Raji (cell line): ENCODE data around the gene MAL.

Experiments used
- POLR2A ChIP-seq: IDR thresholded peaks from 2 replicates; pipeline ENCODE4 v1.6.1; 2011; ENCODE audit warnings: low read depth, low read length, control low read depth; ENCODE audit not compliant: insufficient read depth

Gene MAL

GRCh38 chr2:95007031-95007609 lies 18.4 kb upstream of the MAL start:
- no peak for TF ChIP-seq POLR2A

DNA sequence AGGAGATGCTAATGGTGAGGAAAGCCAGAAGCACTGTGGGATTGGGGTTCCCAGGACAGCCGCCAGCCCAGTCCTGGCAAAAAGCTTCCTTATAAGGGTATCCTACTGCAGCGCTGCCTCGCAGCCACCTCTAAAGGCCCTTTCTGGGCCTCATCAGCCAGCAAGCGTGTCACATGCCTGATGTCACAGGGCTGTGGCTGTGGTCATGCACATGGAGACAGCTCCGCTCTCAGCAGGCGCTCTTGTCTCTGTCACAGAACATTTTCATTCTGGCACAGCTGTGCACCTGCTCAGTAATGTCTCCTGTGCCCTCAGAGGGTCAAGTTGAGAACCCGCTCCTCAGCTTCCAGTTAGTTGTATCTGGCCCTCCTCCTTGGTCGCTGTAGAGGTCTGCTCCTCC lies 17.7 kb upstream of the MAL start:
- no peak for TF ChIP-seq POLR2A

DNA sequence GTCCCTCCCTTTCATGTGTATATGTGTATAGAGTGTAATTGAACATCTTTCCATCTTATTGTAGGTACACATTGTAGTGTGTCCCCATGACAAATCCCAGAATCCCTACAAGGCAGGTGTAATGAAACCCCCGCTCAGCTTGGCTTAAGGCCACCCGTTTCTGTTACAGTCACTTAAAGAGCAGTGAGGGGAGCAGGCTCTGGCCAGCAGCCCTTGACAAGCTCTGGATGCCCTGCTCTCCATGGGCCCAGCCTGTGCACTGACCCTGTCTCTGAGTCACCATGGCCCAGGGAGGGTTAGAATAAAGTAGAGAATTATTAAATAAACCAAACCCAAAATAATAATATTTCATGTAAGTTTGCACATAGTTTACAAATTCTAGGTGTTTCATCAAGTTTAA lies 17.2 kb upstream of the MAL start:
- TF ChIP-seq POLR2A = no peak

DNA sequence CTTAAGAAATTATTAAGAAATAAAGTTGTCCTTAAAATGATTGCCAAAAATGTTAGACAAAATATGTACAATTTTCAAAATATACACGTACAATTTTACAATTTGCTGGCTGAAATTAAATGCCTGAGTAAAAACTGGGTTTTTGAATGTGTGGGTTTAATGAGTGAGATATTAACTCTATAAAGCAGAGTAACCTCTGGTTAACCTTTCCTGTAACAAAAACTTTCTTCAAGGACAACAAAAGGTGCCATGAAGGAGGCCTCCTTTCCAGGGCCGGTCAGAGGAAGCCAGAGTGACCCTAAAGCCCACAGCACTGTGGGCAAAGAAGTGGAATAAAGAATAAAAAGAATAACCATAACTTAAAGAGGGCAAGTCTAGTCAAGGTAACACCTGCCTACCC lies 16.5 kb upstream of the MAL start:
- TF ChIP-seq POLR2A = no peak

GRCh38 chr2:95009412-95009811 lies 16.1 kb upstream of the MAL start:
- TF ChIP-seq POLR2A = no peak

DNA sequence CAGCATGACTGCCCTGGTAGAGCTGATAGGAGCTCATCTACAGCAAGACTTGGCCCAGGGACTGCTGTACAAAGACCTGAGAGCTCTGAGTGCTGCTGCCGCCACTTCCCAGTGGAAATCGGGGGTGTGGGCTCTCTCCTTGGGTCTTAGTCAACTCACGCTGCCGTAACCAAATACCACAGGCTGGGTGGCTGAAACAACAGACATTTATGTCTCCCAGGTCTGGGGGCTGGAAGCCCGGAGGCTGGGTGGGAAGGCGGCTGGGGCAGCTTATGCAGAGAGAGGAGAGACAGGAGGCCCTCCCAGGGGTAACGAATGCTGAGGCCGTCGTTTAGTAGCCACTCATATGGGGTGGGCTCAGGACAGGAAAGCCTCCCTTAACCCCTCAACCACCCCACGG lies 15.4 kb upstream of the MAL start:
- no peak for TF ChIP-seq POLR2A

DNA sequence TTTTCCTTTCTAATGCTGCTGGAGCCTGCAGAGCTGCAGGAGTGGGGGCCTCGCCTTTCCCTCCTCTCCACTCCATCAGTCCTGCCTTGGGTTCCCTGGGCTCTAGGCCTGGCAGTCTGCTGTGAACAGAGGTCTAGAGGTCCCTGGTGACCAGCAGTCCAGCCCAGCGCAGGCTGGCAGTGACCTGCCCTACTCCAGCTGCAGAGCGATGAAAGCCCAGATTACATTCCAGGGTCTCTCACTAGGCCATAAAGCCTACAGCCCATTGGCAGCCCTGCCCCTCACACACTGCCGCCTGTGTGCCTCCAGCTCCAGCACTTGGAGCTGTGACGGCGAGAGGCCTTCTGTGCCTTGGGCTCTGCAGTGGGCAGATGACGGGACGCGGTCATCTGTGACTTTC lies 14.8 kb upstream of the MAL start:
- no peak for TF ChIP-seq POLR2A

DNA sequence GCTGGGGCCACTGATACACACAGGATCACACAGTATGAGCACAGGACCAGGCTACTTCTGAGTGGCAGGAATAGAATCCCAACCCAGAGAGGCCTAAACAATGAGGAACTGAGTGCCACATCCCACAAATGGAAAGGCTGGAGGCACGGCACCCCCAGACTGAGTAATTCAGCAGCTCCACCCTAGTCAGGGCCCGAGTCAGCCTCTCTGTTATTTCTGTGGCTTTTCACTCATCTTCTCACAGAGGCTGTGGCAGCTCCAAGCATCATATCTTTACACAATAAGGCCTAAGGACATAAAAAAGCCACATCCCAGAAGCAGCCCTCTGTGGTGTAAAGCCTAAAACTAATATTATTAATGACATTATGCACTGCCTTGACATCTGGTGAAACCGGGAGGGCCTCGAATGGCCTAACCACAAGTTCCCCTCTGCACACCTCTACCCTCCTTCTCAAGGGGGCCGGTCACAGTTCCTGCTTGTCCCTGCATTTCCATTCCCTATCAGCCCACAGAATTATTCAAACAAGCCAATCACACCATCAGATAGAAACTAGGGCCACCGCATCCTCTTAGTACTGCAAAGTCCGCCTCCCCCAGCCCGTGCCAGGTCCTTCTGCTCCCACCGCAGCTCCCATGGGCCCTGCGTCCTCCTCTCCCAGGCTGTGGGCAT lies 12.5 kb upstream of the MAL start:
- no peak for TF ChIP-seq POLR2A

DNA sequence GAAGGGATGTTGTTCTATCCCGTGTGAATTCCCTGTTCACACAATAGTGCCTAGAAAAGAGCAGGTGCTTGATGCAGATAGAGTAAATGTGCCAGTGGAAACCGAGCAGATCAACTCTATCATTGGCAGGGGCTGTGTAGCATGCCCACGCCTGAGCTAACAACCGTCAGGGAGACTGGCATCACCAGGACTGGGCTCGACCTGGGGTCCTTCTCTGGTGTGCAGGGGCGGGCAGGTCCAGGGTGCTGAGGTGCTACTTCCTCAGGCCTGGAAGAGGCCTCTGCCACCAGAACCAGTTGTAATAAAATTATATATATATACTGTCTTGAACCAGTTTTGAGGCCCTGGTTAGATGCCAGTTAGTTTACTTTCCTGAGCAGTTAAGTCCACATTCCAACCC lies 11.8 kb upstream of the MAL start:
- no peak for TF ChIP-seq POLR2A

GRCh38 chr2:95014126-95014708 lies 11.3 kb upstream of the MAL start:
- no peak for TF ChIP-seq POLR2A

DNA sequence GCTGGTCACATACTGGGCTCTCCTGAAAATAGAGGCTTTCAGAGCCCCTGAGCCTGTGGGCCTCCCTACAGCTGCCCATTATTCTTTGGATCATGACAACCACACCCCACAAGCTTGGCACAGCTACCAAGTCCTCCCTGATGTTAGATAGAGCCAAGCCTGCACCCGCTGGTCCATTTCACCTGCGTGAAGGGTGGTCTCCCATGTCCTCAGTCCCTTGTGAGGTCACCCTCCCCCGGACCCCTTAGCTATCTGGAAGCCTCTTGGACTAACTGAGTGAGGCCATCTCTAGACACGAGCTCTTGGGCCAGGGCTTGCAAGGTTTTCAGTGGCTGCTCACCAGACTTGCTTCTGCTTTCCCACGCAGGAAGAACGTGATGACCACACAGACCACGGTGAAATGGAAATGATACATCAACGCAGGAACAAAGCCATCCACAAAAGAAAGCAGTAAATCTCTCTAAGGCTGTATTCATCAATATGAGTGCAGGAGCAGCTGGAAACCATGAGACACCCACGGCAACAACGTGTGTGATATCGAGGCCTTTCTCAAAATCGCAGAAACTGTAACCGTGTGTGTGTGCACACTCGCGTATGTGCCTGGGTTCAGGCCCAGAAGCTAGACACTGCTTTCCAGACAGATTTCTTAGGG lies 10.1 kb upstream of the MAL start:
- no peak for TF ChIP-seq POLR2A

GRCh38 chr2:95016616-95017015 lies 8.9 kb upstream of the MAL start:
- no peak for TF ChIP-seq POLR2A

DNA sequence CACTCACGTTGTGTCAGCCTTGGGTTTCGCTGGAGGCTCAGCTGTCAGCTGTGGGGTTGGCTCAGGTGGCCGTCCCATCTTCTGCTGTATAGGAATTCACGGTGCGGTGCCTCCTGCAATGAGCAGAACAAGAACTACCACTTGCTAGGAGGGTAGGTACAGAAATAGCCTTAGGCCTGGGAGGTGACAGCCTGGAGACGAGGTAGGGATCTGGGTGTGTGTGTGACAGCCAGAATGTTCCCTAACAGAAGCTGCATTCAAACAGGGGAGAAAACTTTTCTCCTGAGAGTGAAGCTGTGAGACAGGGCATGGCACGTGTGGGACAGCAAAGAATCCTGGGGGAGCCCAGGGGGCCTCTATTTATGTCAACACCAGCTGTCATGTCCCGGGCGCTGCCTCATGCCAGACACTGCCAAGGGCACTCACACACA lies 8.4 kb upstream of the MAL start:
- TF ChIP-seq POLR2A = no peak

DNA sequence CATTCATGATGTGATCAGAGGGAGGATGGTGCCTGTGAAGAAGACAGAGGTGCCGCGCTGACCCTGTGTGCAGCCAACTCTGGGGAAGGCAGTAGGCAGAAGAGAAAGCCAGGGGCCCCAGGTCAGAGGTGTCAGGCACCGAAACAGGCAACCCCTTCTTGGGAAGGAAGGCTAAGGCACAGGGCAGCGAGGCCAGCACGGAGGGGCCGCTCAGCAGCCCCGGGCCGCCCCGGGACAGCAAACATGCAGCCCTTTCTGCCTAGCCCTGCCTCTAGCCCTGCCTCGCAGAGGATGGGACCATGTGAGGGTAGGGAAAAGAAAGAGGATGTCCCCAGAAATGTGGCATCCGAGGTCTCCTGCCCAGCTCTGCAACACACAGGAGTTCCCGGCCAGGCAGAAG lies 7.7 kb upstream of the MAL start:
- TF ChIP-seq POLR2A = no peak

DNA sequence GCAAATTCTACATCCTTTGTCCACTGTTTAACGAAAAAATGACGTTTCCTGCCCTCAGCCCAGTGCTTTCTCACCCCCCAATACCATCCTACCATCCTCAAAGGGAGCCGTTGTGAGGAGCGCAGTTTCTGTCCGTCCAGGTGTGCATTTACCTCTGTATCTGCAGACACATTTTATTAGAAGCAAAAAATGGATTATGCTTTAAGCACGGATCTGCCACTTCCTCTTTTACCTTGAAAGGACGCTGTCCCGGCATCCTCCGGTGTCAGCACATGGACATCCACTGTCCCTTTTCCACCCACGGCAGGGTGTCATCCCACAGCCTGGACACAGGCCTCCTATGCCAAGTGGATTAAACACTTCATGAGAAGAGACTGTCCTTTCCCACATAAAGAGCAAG lies 7.2 kb upstream of the MAL start:
- TF ChIP-seq POLR2A = no peak

DNA sequence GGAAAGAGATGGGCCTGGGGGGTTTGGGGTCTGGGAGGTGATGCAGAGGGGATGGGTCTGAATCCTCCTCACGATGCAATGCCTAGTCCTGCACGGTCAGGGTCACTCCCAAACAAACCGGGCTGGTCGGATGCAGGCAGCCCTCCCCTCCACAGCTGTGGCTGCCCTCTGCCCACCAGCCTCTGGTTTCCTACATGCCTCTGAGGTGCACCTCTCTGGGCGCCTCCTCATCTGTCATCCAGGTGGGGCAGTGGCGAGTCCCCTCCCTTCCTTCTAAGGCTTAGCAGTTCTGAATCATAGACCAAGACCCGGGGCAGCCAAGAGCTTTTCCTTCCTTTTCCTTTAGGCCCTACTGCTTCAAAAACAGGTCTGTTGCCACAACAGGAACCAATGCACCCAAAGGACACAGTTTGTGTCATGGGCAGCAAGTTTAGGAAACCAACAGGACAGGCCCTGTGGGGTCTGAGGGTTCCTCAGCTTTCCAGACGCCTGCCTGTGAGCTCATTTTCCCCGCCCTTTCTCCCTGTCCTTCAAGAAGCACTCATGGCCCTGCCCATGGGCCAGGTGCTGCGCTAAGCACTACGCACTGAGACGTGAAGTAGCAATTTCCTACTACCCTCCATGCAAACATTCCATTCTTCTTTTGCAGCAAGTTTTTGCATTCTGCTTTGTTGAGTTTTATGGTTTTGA lies 6.5 kb upstream of the MAL start:
- TF ChIP-seq POLR2A = no peak
